ENCODE data around the gene ABCF1. TPM values are rescaled to one million over a fixed set of nuclear protein-coding genes. Genes with fewer than 3 reads are reported as not detected.
"Not testable (repeated sequence)": the region's sequence is repeated elsewhere in the genome, so short reads cannot be mapped to it uniquely, and the experiment has no call there.

The ABCF1 gene
- total RNA-seq, 1 experiment from 2014 or later: 101 TPM

DNA sequence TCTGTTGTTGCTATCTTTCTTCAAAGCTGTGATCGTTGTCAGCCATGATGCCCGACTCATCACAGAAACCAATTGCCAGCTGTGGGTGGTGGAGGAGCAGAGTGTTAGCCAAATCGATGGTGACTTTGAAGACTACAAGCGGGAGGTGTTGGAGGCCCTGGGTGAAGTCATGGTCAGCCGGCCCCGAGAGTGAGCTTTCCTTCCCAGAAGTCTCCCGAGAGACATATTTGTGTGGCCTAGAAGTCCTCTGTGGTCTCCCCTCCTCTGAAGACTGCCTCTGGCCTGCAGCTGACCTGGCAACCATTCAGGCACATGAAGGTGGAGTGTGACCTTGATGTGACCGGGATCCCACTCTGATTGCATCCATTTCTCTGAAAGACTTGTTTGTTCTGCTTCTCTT lies 19.3 kb downstream of the ABCF1 start:
- no peaks in the 10 kb centered on the region for H3K27me3 Mint-ChIP-seq (ENCODE audit: low read depth)
- ATAC-seq: no peak
- POLR2A ChIA-PET: no interaction called here
- no peak for DNase-seq (ENCODE audit: low spot score)
- CTCF ChIA-PET: interaction anchor here (0.9 to 1.3 kb wide), 3 partner anchors 46 to 108 kb away, joined by 3 to 5 read pairs (median 4); no protein-coding TSS in a partner anchor
- no peaks in the 10 kb centered on the region for H3K9me3 Mint-ChIP-seq
- no peaks in the 10 kb centered on the region for H3K4me1 Mint-ChIP-seq
- H3K27ac Mint-ChIP-seq: no peak overlapping the region
- H3K36me3 Mint-ChIP-seq: peaks cover 73% of the 10 kb centered on the region
- TF ChIP-seq OVOL2 (CRISPR knock-in tag; IDR thresholded peaks at IDR 0.05; ENCODE audit: borderline replicate concordance) (no peak), ATF6 (CRISPR knock-in tag; IDR thresholded peaks at IDR 0.05) (no peak)
- H3K4me3 Mint-ChIP-seq: no peak overlapping the region

DNA sequence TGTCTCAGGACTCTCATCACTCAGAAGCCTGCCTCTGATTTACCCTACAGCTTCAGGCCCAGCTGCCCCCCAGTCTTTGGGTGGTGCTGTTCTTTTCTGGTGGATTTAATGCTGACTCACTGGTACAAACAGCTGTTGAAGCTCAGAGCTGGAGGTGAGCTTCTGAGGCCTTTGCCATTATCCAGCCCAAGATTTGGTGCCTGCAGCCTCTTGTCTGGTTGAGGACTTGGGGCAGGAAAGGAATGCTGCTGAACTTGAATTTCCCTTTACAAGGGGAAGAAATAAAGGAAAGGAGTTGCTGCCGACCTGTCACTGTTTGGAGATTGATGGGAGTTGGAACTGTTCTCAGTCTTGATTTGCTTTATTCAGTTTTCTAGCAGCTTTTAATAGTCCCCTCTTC lies 19.8 kb downstream of the ABCF1 start:
- ATAC-seq: no peak
- Mint-ChIP-seq H3K4me1 (no peaks in the 10 kb centered on the region), H3K36me3 (peaks cover 69% of the 10 kb centered on the region), H3K9me3 (no peaks in the 10 kb centered on the region), H3K4me3 (no peak overlapping the region), H3K27ac (no peak overlapping the region), H3K27me3 (ENCODE audit: low read depth) (no peaks in the 10 kb centered on the region)
- DNase-seq (ENCODE audit: low spot score): no peak
- POLR2A ChIA-PET: no interaction called here
- CTCF ChIA-PET: interaction anchor here (0.9 to 1.3 kb wide), 3 partner anchors 46 to 109 kb away, joined by 3 to 5 read pairs (median 4); no protein-coding TSS in a partner anchor
- TF ChIP-seq, protein P1, sequence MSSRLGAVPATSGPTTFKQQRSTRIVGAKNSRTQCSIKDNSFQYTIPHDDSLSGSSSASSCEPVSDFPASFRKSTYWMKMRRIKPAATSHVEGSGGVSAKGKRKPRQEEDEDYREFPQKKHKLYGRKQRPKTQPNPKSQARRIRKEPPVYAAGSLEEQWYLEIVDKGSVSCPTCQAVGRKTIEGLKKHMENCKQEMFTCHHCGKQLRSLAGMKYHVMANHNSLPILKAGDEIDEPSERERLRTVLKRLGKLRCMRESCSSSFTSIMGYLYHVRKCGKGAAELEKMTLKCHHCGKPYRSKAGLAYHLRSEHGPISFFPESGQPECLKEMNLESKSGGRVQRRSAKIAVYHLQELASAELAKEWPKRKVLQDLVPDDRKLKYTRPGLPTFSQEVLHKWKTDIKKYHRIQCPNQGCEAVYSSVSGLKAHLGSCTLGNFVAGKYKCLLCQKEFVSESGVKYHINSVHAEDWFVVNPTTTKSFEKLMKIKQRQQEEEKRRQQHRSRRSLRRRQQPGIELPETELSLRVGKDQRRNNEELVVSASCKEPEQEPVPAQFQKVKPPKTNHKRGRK (CRISPR knock-in tag; IDR thresholded peaks at IDR 0.05; ENCODE audit: borderline replicate concordance): no peak

DNA sequence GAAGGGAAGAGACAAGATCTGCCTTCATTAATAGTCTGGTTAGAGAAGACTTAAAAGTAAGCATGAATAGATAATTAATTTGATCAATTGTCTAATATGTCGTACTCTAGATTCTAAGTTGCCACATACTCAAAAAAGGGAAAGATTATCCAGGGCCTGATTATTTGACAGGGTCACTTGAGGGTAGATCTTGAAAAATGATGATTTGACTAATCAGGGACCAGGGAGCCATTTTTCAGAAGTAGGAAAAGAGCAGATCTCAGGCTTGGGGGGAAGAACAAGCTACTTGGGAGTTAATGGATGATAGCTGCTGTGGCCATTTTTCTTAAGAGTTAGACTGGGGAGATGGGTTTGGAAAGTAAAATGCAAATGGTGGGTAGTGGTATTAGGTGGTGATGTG lies 21.0 kb downstream of the ABCF1 start:
- peaks cover 56% of the 10 kb centered on the region for H3K36me3 Mint-ChIP-seq
- ATAC-seq (no peak), DNase-seq (ENCODE audit: low spot score) (no peak)
- no peaks in the 10 kb centered on the region for H3K9me3 Mint-ChIP-seq
- H3K4me1 Mint-ChIP-seq: no peaks in the 10 kb centered on the region
- no peak for TF ChIP-seq GRHL2 (CRISPR knock-in tag; IDR thresholded peaks at IDR 0.05; ENCODE audit: insufficient replicate concordance, severe bottlenecking)
- no peak for TF ChIP-seq CBFB (CRISPR knock-in tag; IDR thresholded peaks at IDR 0.05; ENCODE audit: low read depth)
- POLR2A ChIA-PET: interaction anchor here (1.2 kb wide), 1 partner anchor 21 kb away, joined by 3 read pairs; no protein-coding TSS in a partner anchor
- H3K27me3 Mint-ChIP-seq (ENCODE audit: low read depth): no peaks in the 10 kb centered on the region
- CTCF ChIA-PET: interaction anchor here (1.1 kb wide), 1 partner anchor 48 kb away, joined by 3 read pairs; no protein-coding TSS in a partner anchor
- H3K4me3 Mint-ChIP-seq: no peak overlapping the region
- 0 out of 2 replicates have a peak overlapping the region, but pooled peaks have one; percentile 17 for H3K27ac Mint-ChIP-seq

DNA sequence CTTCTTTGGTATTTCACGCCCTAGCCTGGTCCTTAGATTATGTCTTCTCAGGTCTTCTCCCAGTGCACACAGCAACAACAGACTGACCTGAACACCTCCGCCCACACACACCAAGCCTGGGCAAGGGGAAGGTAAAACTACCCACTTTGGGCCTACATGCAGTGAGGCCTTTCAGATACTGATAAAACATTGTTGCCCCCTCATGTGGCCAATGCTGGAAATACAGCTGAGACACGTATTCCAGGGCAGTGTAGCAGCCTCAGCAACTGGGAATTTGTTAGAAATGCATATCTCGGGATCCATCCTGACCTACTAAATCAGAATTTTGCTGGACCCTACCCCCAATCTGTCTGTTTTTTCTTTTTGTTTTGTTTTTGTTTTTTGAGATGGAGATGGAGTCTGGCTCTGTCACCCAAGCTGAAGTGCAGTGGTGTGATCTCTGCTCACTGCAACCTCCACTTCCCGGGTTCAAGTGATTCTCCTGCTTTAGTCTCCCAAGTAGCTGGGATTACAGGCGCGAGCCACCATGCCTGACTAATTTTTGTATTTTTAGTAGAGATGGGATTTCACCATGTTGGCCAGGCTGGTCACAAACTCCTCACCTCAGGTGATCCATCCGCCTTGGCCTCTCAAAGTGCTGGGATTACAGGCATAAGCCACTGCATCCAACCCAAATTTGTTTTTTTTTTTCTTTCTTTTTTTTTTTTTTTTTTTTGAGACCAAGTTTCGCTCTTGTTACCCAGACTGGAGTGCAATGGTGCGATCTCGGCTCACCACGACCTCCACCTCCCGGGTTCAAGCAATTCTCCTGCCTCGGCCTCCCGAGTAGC lies 26.3 kb downstream of the ABCF1 start:
- H3K27me3 Mint-ChIP-seq (ENCODE audit: low read depth); H3K4me1 Mint-ChIP-seq; H3K9me3 Mint-ChIP-seq; H3K4me3 Mint-ChIP-seq: not testable (repeated sequence)
- Mint-ChIP-seq H3K36me3 (peaks cover 32% of the 10 kb centered on the region), H3K27ac (peak overlapping the region; percentile 93)
- ChIA-PET CTCF (interaction anchor here (0.6 to 3.2 kb wide), 23 partner anchors 10 to 146 kb away, joined by 3 to 28 read pairs (median 5); partner anchors contain the start of genes ABCF1, DHX16 and PRR3), POLR2A (interaction anchor here (0.6 to 4.8 kb wide), 5 partner anchors 9 to 112 kb away, joined by 3 to 33 read pairs (median 5); no protein-coding TSS in a partner anchor)
- DNase-seq (ENCODE audit: low spot score) (peak; percentile 92), ATAC-seq (peak; percentile 81)
- TF ChIP-seq NFATC4 (CRISPR knock-in tag; IDR thresholded peaks at IDR 0.05) (0 out of 2 replicates have a peak, but pooled peaks have one; percentile 12), ZNF532 (CRISPR knock-in tag; IDR thresholded peaks at IDR 0.05; ENCODE audit: borderline replicate concordance) (0 out of 2 replicates have a peak, but pooled peaks have one; percentile 7), CTCF (IDR thresholded peaks at IDR 0.05) (peak; percentile 80), GABPB1 (CRISPR knock-in tag; IDR thresholded peaks at IDR 0.05) (0 out of 2 replicates have a peak, but pooled peaks have one; percentile 16)
- TF ChIP-seq, protein P2, sequence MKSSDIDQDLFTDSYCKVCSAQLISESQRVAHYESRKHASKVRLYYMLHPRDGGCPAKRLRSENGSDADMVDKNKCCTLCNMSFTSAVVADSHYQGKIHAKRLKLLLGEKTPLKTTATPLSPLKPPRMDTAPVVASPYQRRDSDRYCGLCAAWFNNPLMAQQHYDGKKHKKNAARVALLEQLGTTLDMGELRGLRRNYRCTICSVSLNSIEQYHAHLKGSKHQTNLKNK (CRISPR knock-in tag; IDR thresholded peaks at IDR 0.05): peak; percentile 6; the same call in 1 of the 2 replicates
